ENCODE results near the gene AURKA.

The AURKA gene

DNA sequence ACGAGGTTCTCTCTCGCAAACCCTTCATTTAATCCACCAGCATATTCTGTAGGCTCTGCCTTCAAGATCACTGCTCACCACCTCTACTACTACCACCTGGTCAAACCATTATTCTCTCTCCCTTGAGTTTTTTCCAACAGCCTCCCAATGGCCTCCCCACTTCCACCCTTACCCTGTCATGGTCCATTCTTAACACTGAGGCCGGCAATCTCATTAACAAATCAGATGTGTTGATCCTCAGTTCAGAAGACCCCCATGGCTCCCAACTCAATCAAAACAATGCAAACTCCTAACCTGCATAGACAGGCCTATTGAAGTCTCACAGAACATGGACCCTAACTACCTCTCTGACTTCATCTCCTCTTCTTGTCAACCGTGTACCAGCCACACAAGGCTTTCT is 2.2 kb downstream of the AURKA start:
- no peak for DNase-seq

DNA sequence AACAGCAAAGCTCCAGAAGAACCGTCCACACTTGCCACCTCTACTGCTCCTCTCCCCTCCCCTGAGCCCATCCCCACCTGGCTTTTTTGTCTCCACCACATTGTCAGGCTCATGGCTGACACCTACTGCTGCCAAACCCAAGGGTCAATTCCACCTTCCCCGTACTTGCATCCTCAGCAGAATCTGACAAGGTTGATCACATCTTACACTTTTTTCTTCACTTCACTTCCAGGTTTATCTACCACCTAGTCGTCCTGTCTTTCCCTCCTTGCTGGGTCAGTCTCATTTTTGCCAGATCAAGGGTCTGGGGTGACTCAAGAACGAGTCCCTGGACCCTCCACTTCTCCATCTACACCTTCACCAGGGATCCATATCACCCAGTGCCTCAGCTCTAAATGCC is 3.1 kb downstream of the AURKA start:
- no peak for DNase-seq

DNA sequence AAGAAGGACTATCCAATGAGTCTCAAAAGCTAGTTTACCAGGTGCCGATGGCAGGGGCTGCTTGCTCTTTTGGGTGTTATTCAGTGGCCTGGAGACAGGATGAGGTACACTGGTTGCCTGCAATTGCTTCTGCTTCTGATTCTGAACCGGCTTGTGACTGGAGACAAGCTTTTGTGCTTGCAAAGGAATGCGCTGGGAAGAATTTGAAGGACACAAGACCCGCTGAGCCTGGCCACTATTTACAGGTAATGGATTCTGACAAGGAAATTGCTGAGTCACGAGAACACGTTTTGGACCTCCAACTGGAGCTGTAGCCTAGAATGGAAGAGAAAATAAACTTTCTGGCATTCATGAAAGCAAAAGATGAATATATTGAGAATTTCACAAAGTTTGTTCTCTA is 5.8 kb downstream of the AURKA start:
- no peak for DNase-seq

DNA sequence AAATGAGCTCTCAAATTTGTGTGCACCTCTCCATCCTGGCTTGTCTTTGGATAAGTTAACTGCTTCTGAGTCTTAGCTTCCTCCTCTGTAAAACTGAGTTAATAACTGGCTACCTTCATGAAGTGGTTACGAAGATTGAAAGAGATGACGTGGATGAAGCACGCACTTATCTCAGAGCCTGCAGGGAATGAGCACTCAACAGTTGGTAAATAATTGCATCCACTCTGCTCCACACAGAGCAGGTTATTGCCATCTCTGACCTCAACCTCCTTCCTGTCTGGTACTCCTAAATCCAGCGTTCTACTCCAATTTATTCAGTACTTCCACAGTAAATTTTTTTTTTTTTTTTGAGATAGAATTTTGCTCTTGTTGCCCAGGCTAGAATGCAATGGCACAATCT is 6.9 kb downstream of the AURKA start:
- no peak for DNase-seq

DNA sequence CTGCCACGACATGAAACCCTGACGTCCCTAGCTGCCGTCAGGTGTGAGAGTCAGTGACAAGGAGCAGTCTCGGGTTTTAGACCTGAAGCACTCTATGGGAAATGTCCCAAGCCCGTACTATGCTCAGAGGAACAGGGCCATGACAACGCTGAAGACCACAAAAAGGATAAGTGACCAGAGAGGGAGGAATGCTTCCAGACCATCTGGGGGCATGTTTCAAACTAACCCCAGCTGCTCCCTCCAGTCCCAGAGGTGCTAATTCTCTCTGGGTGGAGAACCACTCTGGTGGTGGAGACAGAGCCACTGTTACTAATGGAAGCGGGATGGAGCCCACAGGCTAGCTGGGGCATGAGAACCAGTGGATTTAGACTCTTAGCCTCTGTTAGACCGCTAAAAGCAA is 8.7 kb downstream of the AURKA start:
- no peak for DNase-seq

DNA sequence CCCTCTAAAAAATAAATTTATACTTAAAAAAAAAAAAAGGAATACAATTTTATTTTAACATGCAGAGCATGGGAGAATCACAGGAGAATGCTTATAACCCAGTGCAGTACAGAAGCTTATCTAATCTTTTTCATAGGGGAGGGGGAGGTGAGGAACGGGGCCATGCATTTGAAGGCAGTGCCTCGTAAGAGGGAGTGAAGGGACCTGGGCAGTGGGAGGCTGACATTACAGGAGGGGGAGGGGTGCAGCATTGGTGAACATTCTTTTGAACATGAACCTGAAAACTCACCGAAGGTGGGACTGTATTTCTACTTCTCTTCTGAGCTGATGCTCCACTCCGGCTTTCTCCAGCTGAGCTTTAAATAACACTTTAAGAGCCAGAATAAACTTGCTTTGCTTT is 9.3 kb downstream of the AURKA start:
- no peak for DNase-seq

DNA sequence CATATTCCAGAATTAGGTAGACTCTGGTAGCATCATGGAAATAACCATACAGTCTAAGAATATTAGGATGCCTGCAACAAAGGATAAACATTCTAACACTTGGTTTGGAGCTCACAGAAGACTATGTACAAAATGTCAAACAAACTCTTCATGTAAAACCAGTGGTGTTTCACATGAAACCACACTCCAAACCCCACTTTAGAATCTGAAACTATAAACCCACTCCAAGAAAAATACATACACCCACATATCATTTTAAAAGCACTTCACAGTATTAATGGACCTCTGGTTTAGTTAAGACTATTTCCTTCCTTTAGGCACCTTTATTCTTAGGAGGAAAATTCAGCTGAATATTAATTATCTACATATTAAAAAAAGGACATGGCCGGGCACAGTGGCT is 10.5 kb downstream of the AURKA start:
- DNase-seq: no peak

DNA sequence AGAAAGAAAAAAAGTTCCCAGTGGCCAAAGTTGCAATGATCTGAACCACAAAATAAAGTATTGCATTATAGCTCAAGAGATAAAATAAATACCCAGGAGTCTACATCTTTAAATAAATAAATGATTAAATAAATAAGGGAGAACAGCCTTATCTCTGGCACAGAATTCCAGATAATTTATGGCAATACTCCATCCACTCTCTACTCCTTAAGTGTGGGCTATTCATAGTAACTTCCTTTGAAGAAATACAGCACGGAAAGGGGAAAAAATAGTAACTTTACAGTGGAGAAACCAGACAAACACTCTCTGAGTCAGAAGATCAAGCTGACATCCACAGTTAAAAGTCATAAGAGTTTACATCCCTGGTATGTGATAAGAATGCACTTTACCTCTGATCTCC is 11.6 kb downstream of the AURKA start:
- no peak for DNase-seq

DNA sequence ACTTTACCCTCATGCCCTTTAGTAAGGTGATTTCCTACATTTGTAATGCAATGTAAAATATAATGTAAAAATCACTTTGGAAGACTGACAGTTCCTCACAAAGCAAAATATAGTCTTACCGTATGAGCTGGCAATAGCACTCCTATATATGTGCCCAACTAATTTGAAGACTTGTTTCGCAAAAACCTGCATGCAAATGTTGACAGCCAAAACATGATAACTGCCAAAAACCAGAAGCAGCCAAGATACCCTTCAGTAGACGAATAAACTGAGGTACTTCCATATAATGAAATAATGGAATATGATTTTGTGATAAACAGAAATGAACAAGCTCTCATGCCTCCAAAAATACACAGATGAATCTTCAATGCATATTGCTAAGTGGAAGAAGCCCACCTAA is 13.6 kb downstream of the AURKA start:
- no peak for DNase-seq

DNA sequence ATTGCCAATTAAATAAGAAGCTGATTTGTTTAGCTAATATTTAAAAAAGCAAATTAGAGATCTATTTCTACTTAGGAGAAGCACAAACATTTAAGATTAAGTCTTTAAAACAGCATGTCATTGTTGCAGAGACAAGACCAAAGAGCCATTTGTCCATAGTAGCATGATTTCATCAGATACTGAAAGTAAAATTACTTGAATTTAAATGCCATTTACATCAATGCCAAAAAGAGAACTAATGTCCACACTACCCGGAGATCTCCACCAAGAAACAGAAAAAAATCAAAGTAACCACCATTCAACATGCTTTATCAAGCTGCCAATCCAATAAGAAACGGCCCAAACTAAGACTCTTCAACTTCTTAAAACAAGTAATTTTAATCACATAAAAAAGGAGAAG is 15.7 kb downstream of the AURKA start:
- DNase-seq: no peak

DNA sequence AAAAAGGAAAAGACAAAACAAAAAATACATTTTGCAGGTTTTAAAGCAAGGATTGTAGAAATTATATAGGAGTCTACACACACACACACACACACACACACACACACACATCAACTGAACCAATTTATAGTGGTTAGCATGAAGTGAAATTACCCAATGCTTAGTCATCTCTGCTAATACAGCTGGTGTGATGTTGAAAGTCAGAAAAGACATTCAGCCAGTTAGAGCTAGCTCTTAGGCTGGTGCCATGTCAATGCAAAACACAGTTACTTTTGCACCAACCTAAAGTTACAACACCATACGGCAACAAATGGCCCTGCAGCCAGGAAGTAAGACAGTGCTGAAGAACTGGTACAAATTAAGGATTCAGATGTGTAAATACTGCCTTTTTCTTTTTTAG is 18.1 kb downstream of the AURKA start:
- DNase-seq: peak; percentile 15

DNA sequence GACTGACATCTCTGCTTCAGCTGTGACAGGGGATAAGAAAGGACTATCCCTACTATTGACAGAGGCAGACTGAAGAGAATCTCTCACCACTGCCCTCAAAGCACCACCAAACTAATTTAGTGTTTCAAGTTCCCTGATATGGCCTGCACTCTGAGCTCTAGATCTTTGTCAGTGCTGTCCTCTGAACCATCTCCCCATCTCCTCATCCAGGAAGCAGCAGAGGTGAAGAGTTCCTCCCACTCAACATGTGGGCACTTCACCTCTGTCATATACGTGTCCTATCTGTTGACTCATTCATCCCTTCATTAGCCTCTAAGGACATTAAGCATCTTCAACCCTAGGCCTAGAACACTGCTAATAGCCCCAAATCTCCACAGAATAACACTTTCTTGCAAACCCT is 19.2 kb downstream of the AURKA start:
- no peak for DNase-seq

DNA sequence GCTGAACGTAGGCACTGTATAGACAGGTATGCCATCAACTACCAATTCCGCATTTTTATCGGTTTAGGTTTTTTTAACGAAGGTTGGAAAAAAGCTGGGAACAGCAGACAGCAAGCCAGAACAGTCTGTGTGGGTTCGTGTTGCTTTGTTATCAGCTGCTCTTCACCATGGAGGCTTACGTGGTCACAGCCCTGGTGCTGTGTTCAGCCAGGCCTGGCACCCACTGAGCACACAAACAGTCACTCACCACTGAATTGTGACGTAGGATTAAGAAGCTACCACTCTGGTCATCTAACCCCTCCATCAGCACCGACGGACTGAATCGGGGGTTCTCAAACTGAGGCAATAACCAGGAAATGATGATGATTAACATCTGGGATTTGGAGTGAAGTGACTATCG is 20.0 kb downstream of the AURKA start:
- no peak for DNase-seq

DNA sequence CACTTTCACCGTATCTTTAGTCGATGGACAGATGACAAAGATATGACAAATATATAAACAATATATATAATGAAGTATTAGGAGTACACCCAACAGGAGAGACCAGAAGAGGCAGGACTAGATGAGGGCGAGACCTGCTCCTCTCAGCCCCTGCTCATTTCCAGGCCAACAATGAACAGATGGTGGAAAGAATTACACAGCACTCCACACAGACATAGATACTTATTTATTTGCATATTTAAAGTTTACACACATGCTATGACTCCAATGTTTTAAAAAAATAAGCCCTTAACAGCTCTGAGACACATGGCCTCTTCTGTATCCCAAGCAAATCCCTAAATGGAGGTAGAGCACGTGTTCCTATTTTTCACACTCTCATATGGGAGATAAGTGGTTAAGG is 22.8 kb downstream of the AURKA start:
- DNase-seq: no peak

DNA sequence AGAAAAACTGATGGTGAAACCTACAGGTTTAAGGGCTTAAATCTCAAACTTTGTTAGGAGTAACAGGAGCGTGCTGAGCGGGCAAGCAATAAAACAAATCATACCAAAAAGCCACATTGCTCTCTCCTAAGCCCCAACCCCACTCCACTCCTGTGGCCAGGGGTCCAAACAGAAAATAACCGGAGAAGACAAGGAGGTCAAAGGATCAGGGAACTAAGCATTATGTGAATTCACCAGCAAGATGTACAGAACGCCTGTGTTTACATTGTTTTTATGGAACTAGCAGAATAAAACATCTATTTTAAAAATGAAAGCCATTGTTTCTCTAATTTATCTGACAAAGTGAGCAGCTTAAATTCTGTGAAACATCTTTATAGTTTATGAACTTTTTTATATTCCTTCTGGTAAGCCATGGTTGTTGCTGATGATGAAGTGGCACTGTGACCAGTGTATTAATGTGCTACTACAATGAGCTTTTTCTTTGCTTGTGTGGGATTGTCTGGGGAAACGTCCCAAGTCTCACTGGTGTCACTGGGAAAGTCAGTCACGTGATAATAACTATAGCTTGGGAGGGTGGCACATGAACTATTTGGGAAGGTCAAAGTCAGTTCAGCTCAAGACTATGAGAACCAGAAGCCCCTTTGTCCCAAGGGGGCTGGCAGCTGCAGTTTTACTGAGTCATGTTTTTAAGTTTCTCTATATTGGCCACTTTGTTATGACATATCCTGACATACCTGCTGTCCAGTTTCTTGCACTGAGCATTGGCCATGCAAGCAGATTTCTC is 23.5 kb downstream of the AURKA start:
- no peak for DNase-seq

DNA sequence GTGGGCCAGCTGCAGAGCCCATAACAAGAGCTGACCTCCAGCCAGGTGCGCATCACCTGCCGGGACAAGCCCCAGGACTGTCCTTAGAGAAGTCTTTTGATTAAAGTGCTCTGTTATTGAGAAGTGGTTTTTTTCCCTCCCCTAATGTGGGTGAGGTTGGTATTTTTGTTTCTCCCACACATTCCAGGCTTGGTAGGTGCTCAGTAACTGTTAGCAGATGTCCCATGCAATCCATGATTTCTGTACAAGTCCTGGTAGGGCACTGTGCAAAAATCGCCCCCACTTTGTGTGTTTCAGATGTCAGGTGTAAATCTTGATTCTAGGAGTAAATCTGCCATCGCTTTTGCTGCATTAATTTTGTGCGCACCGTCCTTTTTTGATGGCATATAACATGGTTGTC is 28.5 kb downstream of the AURKA start:
- DNase-seq: no peak

DNA sequence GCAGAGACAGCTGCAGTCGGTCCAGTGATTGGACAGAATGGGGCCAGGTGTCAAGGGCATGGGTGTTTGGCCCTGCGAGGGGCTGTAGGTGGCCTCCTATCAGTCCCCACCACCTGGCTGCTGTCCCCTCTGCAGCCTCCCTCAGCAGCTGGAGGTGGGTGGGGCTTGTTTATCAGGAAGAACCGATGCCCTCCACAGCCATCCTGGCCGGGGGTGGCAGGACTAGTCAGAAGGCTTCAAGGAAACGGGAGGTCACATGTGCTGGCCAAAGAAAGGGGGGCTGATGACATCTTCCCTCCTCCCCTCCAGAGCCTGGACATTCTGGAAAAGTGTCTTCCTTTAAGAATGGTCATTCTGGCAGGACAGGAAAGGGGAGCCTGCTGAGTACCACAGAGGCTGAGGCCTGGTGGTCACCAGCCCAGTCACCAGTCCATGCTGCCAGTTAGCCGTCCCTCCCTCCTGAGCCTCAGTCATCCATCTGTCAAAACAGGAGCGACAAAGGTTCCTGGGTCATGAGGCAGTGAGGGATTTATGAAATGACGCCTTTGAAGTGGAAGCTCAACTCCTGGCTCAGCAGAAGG is 29.1 kb downstream of the AURKA start:
- DNase-seq: no peak

DNA sequence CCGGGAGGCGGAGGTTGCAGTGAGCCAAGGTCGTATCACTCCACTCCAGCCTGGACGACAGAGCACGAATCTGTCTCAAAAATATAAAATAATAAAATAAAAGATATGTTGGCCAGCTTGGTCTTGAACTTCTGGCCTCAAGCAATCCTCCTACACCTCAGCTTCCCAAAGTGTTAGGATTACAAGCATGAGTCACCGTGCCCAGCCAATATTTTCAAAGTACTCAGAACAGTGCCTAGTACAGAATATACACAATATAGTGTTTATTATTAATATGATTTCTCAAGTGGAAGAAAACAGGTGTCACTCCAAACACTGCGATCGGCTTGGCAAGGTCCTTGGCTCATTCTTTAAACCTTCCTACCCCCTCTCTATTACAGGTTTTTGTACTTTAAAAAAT is 30.1 kb downstream of the AURKA start:
- DNase-seq: no peak

DNA sequence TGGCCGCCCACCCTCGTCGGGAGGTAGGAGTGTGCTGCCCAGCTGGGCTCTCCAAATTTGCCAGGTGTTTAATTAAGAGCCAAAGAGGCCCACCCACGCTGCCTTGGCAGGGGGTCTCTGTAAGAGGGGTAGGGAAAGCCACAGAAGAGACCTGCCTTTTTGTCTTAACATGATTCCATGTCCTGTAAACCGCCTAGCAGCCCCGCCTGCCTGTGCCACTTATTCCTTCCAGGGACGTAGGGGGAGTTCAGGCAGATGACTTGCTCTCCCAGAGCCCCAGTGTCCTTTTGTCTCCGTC is 31.2 kb downstream of the AURKA start:
- no peak for DNase-seq

DNA sequence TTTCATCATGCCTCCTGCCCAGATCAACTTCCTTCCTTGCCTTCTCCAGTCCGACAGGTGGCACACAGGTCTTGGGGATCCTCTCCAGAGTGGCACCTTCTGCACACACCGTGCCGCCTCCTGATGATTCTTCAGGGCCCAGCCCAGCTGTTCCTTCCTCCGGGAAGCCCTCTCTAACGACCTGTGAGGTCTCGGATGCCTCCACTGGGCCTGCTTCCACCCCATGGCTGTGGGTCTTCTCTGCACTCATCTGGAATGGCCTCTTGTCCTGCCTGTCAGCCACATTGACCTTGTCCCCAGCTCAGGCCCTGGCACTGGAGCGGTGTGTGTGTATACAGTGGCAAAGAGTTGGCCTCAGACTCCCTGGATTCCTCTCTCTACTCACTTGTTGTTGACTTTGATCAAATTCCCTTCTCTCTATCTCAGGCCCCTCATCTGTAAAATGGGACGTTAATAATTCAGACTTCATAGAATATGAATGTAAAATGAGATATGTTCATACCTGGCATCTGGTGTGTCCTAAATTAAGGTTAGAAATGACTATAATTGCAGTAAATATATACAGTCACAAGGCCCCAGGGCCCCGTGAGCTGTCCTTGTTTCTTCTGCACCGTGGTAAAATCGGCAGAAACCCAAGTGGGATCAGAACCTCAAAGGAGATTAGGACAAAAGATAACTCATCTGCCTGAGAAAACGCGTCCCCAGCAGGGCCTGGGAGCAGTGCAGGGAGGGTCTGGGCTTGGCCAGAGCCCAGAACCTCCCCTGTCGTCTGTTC is 31.7 kb downstream of the AURKA start:
- no peak for DNase-seq

DNA sequence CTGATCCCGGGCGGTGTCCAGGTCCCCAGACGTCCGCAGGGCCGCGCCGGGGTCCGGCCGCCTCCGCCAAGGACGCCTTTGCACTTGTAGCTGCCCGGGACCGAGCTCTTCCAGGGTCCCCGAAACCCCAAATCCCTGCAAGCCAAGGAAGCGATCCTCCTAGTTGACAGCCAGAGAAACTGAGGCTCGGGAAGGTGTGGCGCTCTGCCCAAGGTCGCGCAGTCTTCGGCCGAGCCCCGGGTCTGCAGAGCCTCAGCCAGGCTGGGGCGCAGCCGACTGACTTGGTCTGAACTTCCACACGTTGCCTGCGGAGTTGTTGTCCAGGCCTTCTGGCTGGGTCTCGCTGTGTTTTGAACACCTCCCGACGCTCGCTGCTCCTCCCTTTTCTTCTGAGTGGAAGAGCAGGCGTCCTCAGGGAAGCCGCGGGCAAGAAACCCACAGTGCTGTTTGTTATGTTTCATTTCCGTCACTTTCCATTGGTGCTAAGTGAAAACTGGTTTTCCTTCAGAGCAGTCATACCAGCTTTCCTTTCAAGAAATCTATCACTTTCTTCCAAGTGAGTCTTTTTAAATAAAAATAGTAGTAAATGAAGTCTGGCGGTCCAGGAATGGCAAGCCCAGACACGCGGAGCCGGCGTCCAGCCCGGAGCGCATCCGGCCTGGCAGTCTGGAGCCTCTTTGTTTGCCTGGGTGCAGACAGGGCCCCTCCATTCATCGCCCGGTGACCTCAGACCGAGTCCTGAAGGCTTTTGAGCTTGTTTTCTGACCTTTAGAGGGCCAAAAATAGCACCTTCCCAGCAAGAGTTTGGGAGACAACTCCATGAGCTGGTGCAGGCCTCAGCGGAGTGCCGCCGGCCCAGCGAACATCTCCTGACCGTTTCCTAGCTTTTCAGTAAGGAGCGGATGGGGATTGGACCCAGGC is 32.5 kb downstream of the AURKA start:
- DNase-seq: peak; percentile 41

DNA sequence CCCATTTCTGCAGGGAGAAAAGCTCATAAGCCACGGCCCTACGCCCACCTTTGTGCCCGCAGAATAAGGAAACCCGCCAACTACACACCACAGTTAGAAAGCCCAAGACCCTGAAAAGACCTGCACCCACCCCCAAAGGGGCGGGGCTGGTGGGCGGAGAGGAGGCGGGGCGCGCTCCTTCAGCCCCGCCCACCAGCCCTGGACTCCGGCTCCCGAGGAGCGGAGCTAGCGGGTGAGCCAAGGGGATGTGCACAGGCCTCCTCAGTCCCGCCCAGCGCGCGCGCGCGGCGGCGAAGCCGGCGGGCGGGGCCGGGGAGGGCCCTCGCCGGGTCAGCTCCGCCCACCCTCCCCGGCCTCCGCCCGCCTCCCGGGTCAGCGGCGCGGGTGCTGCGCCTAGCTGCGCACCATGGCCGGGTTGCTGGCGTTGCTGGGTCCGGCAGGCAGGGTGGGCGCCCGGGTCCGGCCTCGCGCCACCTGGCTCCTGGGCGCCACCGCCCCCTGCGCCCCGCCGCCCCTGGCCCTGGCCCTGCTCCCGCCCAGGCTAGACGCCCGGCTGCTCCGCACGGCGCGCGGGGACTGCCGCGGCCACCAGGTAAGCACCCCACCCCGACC is 33.3 kb downstream of the AURKA start, which contains the start of gene FAM210B:
Gene FAM210B, plus strand, starts transcription at position 375 of the 612 bp plus-strand sequence. Its CDS starts 32 bp downstream, at position 407.
- peak; percentile 74 for DNase-seq

DNA sequence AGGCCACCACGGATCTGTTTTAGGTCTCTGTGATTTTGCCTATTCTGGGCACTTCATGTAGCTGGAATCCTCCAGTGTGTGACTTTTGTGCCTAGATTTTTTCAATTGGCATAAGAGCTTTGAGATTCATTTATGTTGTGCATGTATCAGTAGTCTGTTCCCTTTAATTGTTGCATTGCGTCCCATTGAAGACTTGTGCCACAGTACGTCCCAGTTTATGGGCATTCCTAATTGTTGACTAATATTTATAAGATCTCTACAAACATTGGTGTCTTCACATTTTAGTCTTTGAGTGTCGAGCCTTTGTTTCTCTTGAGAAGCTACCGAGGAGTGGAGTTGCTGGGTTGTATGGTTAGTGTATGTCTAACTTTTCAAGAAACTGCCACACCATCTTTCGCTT is 33.9 kb downstream of the AURKA start:
- no peak for DNase-seq

Measured in amniotic stem cell (primary cell).